Adrenal gland (tissue), 5 donors: ENCODE results near the gene SLC45A2.
"Not testable (repeated sequence)": the region's sequence is repeated elsewhere in the genome, so short reads cannot be mapped to it uniquely, and the experiment has no call there.

Experiments used
- POLR2A ChIP-seq, 2 donors: fragments of 450-650 bp; IDR thresholded peaks; one replicate each; pipeline ENCODE4 v1.6.1; 2017; ENCODE audit warnings: antibody characterized with exemption in 2 of 2, mild to moderate bottlenecking in 2 of 2, moderate library complexity in 1 of 2
- TF ChIP-seq, protein P1 (sequence below), 6 experiments: fragments of 450-650 bp in 4 of 6; fragments of 200-600 bp in 2 of 6; sonication (generic) in 1 of 6; IDR thresholded peaks; 1 replicate in 5 of 6; 2 replicates in 1 of 6; pipeline versions ENCODE4 v1.5.1 to v1.8.0; 2016 to 2021; ENCODE audit warnings: antibody characterized with exemption in 6 of 6, mild to moderate bottlenecking in 2 of 6, moderate library complexity in 1 of 6
- donor health status: DM: no; HTN: no; CAD: no.

DNA sequence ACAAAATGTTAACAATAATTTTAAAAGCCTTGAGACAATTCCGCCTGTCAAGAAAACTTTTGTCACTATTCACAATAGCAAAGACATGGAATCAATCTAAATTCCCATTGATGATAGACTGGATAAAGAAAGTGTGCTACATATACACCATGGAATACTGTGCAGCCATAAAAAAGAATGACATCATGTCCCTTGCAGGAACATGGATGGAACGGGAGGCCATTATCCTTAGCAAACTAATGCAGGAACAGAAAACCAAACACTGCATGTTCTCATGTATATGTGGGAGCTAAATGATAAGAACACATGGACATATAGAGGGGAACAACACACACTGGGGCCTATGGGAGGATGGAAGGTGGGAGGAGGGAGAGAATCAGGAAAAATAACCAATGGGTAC is 46.1 kb upstream of the SLC45A2 start:
- TF ChIP-seq, protein P1, sequence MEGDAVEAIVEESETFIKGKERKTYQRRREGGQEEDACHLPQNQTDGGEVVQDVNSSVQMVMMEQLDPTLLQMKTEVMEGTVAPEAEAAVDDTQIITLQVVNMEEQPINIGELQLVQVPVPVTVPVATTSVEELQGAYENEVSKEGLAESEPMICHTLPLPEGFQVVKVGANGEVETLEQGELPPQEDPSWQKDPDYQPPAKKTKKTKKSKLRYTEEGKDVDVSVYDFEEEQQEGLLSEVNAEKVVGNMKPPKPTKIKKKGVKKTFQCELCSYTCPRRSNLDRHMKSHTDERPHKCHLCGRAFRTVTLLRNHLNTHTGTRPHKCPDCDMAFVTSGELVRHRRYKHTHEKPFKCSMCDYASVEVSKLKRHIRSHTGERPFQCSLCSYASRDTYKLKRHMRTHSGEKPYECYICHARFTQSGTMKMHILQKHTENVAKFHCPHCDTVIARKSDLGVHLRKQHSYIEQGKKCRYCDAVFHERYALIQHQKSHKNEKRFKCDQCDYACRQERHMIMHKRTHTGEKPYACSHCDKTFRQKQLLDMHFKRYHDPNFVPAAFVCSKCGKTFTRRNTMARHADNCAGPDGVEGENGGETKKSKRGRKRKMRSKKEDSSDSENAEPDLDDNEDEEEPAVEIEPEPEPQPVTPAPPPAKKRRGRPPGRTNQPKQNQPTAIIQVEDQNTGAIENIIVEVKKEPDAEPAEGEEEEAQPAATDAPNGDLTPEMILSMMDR (IDR thresholded peaks at IDR 0.05), result not testable (repeated sequence)
- TF ChIP-seq POLR2A (IDR thresholded peaks at IDR 0.05), result not testable (repeated sequence)
